Hematopoietic multipotent progenitor cell treated with erythropoietin and hydrocortisone succinate and interleukin-3 and kit ligand, for 17 days (in vitro differentiated cells): ENCODE measurements around the gene EFHD2.
"Not testable (repeated sequence)": the region's sequence is repeated elsewhere in the genome, so short reads cannot be mapped to it uniquely, and the experiment has no call there.

Experiments
- DNase-seq: peaks from one replicate; pipeline ENCODE4 v3.0.0-alpha.2; 2015; ENCODE audit warnings: low spot score

Gene EFHD2

DNA sequence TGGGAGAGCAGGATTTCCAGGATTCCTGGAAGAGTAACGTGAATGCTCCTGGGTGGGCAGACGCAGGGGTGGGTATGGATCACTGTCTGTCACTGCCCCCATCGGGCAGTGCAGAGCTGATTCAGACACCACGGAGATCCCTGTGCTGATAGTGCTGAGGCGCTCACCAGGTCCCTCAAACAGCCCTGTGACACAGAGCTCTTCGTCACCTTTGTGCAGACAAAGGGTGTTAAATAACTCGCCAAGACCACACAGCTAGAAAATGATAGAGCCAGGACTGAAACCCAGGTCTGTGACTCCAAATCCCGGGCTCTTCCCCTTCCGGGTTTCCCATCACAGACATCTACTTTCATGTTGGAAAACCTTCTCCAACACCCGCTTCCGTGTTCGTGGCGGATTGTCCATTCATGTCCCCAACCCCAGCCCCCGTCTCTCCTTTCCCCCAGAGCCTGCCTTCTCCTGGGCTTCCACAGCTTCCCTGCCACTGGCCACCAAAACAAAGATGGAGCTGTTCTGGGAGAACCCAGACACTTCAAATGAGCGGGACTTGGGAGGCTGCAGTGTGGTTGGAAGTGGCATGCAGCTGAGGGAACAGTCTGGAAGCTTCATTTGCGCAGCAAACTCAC, 2.6 kb downstream of the EFHD2 start:
- no peak for DNase-seq

- no peak for DNase-seq
Observed at GRCh38 chr1:15412843-15413242, 3.2 kb downstream of the EFHD2 start.

- no peak for DNase-seq
Observed at GRCh38 chr1:15413563-15414444, 4.1 kb downstream of the EFHD2 start.

DNA sequence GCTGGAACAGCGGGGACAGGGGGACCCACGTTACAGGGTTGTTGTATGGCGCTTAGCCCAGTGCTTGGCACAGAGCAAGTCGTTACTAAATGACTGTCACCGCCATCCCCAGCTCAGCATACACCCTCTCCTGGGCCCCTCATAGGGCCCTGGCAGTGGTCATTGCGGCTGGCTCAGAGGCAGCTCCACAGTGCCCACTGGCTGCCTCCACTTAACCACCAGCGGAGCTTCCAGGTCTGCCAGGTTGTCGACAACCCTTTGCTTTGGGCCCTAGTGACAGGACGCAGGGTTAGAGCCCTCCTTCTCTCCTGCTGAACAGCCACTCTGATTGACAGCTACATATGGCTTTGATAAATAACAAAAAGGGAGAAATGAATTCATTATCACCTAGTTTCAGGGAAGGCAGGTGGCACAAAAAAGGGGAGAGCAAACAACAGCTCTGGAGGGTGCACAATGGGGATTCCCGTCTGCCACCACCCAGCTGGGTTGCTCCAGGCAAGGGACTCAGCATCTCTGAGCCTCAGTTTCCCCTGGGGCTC, 4.8 kb downstream of the EFHD2 start:
- no peak for DNase-seq

DNA sequence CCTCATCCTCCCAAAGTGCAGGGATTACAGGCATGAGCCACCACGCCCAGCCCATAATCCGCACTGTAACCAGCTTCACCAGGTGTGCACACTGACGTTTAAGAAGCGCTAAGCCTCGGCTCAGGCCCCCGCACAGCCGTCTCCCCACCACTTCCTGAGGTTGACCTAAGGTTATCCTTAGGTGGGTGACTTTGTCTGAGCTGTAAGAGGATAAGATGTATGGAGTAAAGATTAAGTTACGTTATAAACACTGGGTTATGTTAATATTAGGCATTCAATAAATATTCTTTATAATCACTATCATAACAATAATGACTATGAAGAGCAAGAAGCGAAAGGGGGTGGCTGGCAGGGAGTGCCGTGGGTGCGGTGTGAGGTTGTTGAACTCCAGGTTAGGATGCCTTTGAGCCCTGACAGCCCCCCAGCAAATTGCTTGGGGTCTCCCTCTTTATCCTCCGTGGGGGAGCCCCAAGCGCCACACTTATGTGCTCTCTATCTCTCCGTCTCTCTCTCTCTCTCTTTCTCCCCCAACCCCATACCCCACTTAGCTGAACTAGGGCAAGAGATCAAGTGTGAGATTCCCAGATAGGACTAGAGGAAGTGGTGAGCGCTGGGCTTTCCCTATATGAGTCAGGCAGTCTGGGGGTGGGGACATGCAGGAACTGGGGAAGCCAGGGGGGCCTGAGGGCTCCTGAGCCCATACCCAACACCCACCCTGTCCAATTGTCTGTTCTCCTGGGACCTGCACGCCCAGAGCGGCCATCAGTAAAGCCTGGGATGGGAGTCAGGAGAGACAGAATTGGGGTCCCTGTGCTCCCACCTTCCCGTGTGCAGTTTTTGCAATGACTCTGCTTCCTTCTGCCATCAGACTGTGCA, 7.6 kb downstream of the EFHD2 start:
- no peak for DNase-seq

DNA sequence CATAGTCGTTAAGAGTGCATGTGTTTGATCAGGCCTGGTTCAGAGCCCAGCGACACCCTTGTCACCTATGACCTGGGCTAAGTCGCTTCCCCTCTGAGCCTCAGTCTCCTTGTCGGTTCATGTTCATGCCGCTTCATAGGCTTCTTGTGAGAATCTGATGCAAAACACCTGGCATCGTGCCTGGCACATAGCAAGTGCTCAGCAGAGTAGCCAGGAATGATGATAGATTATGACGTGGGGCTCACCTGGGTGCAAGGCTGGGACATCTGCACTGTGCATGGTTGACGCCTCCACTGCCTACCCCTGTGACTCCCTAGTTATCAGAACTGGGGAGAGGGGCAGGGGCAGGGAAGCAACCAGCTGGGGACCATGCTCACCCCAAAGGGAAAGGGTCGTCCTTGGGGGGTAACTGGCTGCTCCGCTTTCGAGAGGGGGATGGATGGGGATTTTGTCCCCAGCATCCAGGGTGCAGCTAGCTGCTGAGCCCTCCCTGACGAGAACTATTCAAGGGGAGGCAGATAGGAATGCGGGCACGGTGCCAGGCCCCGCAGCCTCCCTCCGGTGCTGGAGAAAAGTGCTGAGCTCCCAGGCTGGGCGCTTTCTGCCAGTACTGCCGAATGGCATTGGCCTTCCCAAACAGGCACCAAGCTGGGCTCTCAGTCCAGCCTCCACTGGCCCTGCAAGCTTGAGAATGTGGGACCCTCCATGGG, 9.3 kb downstream of the EFHD2 start:
- no peak for DNase-seq

GRCh38 chr1:15420853-15421465, 11.3 kb downstream of the EFHD2 start:
- DNase-seq: no peak

- DNase-seq: no peak
Observed at GRCh38 chr1:15422871-15423270, 13.2 kb downstream of the EFHD2 start.

DNA sequence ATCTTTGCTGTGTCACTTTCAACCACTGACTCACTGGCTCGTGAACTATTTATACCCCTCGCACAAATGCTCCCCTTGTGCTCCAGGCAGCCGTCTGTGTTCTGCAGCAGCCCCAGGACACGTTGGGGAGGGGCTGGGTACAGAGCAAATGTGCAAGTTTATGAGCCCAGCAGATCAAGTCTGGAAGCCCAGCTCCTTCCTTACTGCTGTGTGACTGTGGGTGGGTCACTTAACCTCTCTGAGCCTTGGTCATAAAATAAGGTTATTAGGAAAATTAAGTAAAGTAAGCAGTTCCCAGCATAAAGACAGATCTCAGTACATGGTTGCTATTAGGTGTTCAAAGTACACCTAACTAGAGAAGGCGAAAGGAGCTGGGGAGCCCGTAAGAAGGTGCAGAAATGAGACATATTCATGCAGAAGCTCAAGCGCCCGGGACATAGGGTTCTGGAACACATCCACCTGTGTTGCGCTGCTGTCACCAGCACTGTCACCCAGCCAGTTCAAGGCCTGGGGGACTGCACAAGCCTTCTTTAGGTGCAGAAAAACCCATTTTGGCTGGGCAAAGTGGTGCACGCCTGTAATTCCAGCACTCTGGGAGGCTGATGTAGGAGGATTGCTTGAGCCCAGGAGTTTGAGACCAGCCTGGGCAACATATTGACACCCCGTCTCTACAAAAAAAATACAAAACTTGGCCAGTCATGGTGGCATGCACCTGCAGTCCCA, 13.8 kb downstream of the EFHD2 start:
- DNase-seq: no peak

DNA sequence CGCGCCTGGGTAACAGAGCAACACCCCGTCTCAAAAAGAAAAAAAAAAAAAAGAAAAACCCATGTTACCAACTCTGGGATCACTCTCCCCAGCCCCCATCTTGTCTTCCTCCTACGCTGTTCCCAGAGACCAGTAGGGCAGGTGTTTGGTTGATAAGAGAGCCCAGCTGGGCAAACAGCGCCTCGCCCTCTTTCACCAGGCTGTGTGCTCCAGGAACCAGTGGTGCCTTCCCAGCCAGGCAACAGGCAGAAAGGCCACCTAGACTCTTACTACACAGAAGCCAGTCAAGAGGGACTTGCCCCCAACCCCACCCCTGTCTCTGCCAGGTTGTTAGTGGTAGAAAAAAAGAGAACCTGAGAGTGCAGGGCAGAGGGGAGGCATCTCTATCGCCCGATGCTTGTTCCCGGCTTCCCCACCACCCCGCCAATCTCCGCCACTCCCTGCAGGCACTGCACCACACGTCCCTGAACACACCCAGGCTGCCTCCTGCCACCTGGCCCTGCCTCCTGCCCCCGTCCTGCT, 14.5 kb downstream of the EFHD2 start:
- DNase-seq: peak; percentile 47

DNA sequence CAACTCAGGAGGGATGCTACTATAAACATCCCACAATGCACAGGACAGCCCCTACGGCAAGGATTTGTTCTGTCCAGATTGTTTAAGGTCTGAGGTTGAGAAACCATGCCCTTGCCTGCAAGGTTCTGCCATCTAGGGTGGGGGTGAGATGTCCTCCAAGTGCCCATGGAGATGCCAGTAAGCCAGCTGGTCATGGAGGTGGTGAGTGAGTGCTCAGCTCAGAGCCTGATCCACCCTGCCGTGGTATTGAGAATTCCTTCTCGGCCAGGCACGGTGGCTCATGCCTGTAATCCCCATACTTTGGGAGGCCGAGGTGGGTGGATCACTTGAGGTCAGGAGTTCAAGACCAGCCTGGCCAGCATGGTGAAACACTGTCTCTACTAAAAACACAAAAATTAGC, 15.3 kb downstream of the EFHD2 start:
- no peak for DNase-seq

DNA sequence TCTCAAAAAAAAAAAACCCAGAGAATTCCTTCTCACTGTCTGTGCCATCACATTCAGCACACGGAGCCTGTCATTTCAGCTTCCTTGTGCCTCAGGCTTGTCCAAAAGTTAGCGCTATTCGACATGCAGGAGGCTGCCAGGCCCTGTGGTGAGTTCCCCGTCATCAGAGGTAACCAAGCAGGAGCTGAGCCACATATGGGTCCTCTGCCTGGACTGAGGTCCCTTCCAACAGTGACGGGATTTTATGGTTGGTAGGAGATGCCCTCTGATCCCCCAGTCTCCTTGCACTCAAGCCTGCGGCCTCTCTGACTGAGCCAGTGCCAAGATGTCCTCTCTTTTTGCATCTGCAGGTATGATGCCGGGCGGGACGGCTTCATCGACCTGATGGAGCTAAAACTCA, 15.8 kb downstream of the EFHD2 start:
- DNase-seq: no peak

GRCh38 chr1:15425958-15426357, 16.3 kb downstream of the EFHD2 start:
- DNase-seq: no peak

DNA sequence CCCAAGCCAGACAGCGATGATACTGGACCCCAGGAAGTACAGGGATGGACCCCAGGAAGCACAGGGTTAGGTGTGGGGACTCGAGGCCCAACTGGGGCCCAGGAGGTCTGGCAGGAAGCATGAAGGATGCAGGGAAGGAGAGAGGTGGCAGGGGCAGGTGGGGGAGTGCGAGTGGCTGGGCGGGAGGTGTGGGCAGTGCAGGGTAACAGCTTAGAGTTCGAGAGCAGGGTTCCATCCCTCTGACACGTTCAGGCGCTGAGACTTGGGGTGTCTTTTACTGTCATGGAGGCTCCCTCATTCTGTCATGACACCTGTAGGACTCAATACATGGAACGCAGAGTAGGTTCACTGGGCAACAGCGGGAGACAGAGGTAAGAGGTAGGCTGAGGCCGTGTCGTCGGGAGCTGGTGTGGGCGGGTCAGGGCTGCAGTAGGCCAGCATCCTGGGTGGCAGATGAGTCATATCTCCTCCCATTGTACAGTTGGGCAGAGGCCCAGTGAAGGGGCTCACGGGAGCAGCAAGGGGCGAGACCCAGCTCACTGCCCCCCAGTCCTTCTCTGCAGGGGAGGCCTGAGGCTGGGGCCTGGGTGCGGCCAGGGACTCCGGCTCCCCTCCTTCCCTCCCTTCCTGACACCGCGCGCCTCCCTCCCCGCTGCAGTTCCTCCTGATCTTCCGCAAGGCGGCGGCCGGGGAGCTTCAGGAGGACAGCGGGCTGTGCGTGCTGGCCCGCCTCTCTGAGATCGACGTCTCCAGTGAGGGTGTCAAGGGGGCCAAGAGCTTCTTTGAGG, 17.0 kb downstream of the EFHD2 start:
- DNase-seq: no peak

- DNase-seq: no peak
Observed at GRCh38 chr1:15427280-15427666, 17.6 kb downstream of the EFHD2 start.

- DNase-seq: not testable (repeated sequence)
Observed at GRCh38 chr1:15428252-15428651, 18.6 kb downstream of the EFHD2 start.

DNA sequence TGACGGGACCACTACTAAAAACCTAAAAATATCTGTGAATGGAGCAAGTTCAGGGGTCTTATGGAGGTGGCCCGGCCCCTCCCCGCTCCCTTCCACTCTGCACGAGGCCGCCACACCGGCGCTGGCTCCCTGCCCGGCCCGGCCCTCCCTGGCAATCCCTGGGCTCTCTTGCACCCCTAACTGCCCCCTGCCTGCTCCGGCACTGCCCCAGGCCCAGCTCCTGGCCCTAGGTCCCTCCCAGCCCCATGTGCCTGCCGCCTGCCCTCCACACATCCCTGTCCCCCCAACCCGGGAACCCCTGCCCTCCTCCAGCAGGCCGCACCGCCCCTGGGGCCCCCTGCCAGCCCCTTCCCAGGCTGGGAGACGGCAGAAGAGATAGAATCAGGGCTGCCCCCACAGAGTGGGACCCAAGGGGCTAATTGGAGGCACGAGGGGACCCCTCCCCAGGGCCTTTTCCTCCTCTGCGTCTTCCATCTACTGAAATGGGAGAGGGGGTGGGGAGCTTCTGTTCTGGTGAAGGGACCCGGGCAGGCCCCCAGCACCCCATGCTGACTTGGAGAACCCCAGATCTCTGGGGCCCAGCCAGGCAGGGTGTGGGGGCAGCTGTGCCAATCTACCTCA, 19.2 kb downstream of the EFHD2 start:
- DNase-seq: no peak

DNA sequence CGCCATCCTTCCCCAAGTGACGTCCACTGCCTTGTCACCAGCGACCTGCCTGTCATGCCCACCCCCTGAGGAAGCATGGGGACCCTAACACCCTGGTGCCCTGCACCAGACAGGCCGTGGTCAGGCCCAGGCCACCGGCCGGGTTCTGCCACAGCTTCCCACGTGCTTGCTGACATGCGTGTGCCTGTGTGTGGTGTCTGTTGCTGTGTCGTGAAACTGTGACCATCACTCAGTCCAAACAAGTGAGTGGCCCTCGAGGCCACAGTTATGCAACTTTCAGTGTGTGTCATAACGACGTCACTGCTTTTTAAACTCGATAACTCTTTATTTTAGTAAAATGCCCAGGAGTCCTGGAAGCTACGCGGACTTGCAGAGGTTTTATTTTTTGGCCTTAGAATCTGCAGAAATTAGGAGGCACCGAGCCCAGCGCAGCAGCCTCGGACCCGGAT, 20.0 kb downstream of the EFHD2 start:
- DNase-seq: no peak
